HepG2 (cell line): Measurements from ENCODE around the gene PIAS3. TPM values are rescaled to one million over a fixed set of nuclear protein-coding genes. Genes with fewer than 3 reads are reported as not detected.

Source experiments
- ATF7 ChIP-seq, 2 experiments: fragments of 450-650 bp in 1 of 2; sonication (generic) in 1 of 2; formaldehyde crosslinking in 1 of 2; IDR thresholded peaks; 2 replicates each; pipeline versions ENCODE4 v1.4.0 to v1.6.1; 2016 to 2020; ENCODE audit warnings: antibody characterized with exemption in 1 of 2, mild to moderate bottlenecking in 1 of 2, missing genetic modification reagents in 1 of 2
- BATF2 ChIP-seq: sonication (generic); formaldehyde crosslinking; IDR thresholded peaks from 2 replicates; pipeline ENCODE4 v1.8.0; 2022; ENCODE audit warnings: mild to moderate bottlenecking, missing genetic modification reagents, moderate library complexity
- EP300 ChIP-seq, 3 experiments: sonication (generic) in 1 of 3; formaldehyde crosslinking in 1 of 3; IDR thresholded peaks; 2 replicates each; pipeline versions ENCODE4 v1.5.1 to v1.6.1; 2011 to 2020; ENCODE audit warnings: low read depth in 2 of 3, low read length in 2 of 3, borderline replicate concordance in 1 of 3, improper control_type of control experiment in 1 of 3, mild to moderate bottlenecking in 1 of 3, missing genetic modification reagents in 1 of 3, moderate library complexity in 1 of 3
- NFYB ChIP-seq: sonication (generic); formaldehyde crosslinking; IDR thresholded peaks from 2 replicates; pipeline ENCODE4 v1.4.0; 2020; ENCODE audit warnings: missing genetic modification reagents
- SIX1 ChIP-seq: sonication (generic); formaldehyde crosslinking; IDR thresholded peaks from 2 replicates; pipeline ENCODE4 v1.4.0; 2020; ENCODE audit warnings: missing genetic modification reagents, borderline replicate concordance
- ZFAT ChIP-seq: sonication (generic); formaldehyde crosslinking; conservative IDR thresholded peaks from 2 replicates; pipeline ENCODE4 v1.8.1; 2023; ENCODE audit warnings: missing genetic modification reagents, inconsistent platforms
- ZIK1 ChIP-seq: sonication (generic); formaldehyde crosslinking; IDR thresholded peaks from 2 replicates; pipeline ENCODE4 v1.5.0; 2020; ENCODE audit warnings: mild to moderate bottlenecking, low read depth, missing genetic modification reagents, borderline replicate concordance
- ZNF574 ChIP-seq: sonication (generic); formaldehyde crosslinking; IDR thresholded peaks from 2 replicates; pipeline ENCODE4 v1.4.0; 2020; ENCODE audit warnings: missing genetic modification reagents
- ZNF710 ChIP-seq: sonication (generic); formaldehyde crosslinking; IDR thresholded peaks from 2 replicates; pipeline ENCODE4 v1.5.0; 2020; ENCODE audit warnings: mild to moderate bottlenecking, missing genetic modification reagents, borderline replicate concordance
- polyA plus RNA-seq, 8 experiments: library from polyadenylated mRNA; depleted of rRNA in 3 of 8; stranded (reverse) in 7 of 8; unstranded in 1 of 8; fragments of >200 nt; fragmentation: Illumina TruSeq in 4 of 8; extraction: Trizol in 4 of 8; gene quantifications; 2 replicates each; pipeline versions ENCODE4 v1.2.1 to v1.2.3, GENCODE V29; 2011 to 2016; ENCODE audit warnings: low read depth in 4 of 8, missing spikeins in 1 of 8, mixed read lengths in 1 of 8; ENCODE audit not compliant: insufficient read depth in 1 of 8
- total RNA-seq, 5 experiments: library from RNA; depleted of rRNA; stranded (reverse); fragments of >200 nt; fragmentation: Illumina TruSeq; extraction: Trizol; gene quantifications; 2 replicates each; pipeline ENCODE4 v1.2.3, GENCODE V29; 2016; ENCODE audit warnings: low read depth in 1 of 5
- TF ChIP-seq, protein P1 (sequence below): sonication (generic); formaldehyde crosslinking; conservative IDR thresholded peaks from 2 replicates; pipeline ENCODE4 v1.4.0; 2020; ENCODE audit warnings: mild to moderate bottlenecking, missing genetic modification reagents, moderate library complexity
- TF ChIP-seq, protein P2 (sequence below): sonication (generic); formaldehyde crosslinking; IDR thresholded peaks from 2 replicates; pipeline ENCODE4 v1.4.0; 2020; ENCODE audit warnings: mild to moderate bottlenecking, missing genetic modification reagents

The PIAS3 gene
- total and polyA plus RNA-seq, 2 of the 13 experiments (the other 11 are each of a cell fraction or from before 2014, with no cell fraction given), result 3.7 to 8.0 TPM

DNA sequence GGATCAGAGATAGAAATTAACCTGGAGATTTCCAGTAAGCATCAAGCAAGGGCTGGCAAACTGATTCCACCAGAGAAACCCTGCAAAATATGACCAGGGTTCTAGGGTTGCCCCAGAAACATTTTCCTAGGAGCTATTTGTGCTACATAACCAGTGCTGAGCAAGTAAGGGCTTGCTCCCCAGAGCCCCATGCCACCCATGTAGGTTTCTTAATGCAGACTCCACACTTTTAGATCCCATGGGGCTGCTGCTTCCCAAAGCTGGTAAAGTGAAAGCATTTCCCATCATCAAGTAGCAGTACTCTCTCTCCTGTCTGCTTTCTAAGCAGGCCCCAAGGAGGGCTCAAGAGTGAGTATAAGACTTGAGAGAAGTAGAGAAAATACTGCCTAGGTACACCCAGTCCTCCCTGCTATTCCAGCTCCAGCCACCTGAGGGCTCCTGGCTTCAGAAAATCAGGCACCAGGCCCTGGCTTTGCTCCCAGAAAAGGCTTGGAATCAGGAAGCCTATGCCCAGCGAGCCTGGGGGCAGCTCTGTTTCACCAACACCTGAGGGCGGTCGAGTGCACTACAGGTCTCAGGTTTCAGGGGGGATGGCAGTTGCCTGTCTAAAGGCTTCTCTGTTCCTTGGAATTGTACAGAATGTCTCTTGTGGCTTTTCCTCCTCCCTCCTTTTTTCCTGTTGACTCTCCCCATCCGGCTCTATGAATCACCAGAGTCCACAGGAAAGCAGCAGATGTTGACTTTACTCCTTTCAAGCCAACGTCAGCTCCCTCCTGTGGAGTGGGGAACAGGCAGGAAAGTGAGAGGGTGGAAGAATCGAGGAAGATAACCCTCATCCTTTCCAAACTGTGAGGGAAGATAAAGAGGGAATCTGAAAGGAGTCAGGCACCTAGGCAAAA, 33.0 kb upstream of the PIAS3 start (continued):
- TF ChIP-seq ZNF710 (CRISPR knock-in tag), result peak; percentile 98
- TF ChIP-seq ZNF574 (CRISPR knock-in tag), result peak; percentile 81
- no peak for TF ChIP-seq NFYB (CRISPR knock-in tag)
- TF ChIP-seq, protein P1, sequence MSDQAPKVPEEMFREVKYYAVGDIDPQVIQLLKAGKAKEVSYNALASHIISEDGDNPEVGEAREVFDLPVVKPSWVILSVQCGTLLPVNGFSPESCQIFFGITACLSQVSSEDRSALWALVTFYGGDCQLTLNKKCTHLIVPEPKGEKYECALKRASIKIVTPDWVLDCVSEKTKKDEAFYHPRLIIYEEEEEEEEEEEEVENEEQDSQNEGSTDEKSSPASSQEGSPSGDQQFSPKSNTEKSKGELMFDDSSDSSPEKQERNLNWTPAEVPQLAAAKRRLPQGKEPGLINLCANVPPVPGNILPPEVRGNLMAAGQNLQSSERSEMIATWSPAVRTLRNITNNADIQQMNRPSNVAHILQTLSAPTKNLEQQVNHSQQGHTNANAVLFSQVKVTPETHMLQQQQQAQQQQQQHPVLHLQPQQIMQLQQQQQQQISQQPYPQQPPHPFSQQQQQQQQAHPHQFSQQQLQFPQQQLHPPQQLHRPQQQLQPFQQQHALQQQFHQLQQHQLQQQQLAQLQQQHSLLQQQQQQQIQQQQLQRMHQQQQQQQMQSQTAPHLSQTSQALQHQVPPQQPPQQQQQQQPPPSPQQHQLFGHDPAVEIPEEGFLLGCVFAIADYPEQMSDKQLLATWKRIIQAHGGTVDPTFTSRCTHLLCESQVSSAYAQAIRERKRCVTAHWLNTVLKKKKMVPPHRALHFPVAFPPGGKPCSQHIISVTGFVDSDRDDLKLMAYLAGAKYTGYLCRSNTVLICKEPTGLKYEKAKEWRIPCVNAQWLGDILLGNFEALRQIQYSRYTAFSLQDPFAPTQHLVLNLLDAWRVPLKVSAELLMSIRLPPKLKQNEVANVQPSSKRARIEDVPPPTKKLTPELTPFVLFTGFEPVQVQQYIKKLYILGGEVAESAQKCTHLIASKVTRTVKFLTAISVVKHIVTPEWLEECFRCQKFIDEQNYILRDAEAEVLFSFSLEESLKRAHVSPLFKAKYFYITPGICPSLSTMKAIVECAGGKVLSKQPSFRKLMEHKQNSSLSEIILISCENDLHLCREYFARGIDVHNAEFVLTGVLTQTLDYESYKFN (CRISPR knock-in tag), result peak; percentile 91
- TF ChIP-seq ZIK1, result no peak
- TF ChIP-seq, protein P2, sequence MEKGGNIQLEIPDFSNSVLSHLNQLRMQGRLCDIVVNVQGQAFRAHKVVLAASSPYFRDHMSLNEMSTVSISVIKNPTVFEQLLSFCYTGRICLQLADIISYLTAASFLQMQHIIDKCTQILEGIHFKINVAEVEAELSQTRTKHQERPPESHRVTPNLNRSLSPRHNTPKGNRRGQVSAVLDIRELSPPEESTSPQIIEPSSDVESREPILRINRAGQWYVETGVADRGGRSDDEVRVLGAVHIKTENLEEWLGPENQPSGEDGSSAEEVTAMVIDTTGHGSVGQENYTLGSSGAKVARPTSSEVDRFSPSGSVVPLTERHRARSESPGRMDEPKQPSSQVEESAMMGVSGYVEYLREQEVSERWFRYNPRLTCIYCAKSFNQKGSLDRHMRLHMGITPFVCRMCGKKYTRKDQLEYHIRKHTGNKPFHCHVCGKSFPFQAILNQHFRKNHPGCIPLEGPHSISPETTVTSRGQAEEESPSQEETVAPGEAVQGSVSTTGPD (CRISPR knock-in tag), result no peak
- peak; percentile 99 for TF ChIP-seq SIX1 (CRISPR knock-in tag)
- TF ChIP-seq ZFAT (CRISPR knock-in tag), result no peak
- peak in 1 of 2 experiments; percentile 90; a peak in 2 of 4 replicates for TF ChIP-seq EP300 (IDR thresholded peaks at IDR 0.05; ENCODE audit: low read depth in 2 of 2, low read length in 2 of 2)
- TF ChIP-seq EP300 (CRISPR knock-in tag; IDR thresholded peaks at IDR 0.05; ENCODE audit: borderline replicate concordance), result peak; percentile 91
- TF ChIP-seq BATF2 (CRISPR knock-in tag), result no peak
- TF ChIP-seq ATF7 (IDR thresholded peaks at IDR 0.05), result no peak
- TF ChIP-seq ATF7 (CRISPR knock-in tag; IDR thresholded peaks at IDR 0.05), result no peak
